ENCODE measurements around the gene DDIT4. TPM values are rescaled to one million over a fixed set of nuclear protein-coding genes. Genes with fewer than 3 reads are reported as not detected.
A peak's percentile ranks its signal among the peaks of the same experiment; 100 is the strongest.
"Not testable (repeated sequence)": the region's sequence is repeated elsewhere in the genome, so short reads cannot be mapped to it uniquely, and the experiment has no call there.

The DDIT4 gene
- total RNA-seq, 1 donor from 2014 or later = 290 TPM

DNA sequence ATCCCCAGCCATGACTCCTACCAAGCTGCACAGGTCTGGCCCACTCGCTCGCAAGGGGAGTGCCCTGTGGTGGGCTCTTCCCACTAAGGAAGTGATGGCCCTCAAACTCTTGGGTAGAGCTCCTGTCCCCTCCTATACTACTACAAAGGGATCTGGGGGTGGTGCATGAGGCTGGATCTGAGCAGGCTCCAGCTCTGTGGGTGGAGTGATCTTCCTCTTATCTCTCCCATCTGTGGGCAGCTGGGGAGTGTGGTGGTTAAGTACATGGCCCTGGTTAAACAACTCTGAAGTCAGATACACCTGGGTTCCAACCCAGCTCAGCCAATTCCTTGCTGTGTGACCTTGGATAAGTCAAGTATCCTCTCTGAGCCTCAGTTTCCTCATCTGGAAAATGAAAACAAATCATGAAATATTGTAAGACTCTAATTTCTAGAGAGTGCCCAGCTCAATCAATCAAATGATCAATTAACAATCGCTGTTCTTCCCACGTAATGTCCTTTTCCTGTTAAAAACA is 17.4 kb downstream of the DDIT4 start:
- H3K9me3 Mint-ChIP-seq (ENCODE audit: unreplicated experiment) = no peaks in the 10 kb centered on the region

GRCh38 chr10:72292223-72292691 is 18.5 kb downstream of the DDIT4 start:
- H3K27ac Mint-ChIP-seq (ENCODE audit: unreplicated experiment) = no peak overlapping the region
- no peak for DNase-seq (ENCODE audit: extremely low spot score, unreplicated experiment)
- no peaks in the 10 kb centered on the region for H3K36me3 Mint-ChIP-seq (ENCODE audit: unreplicated experiment)
- no peaks in the 10 kb centered on the region for H3K9me3 Mint-ChIP-seq (ENCODE audit: unreplicated experiment)
- no peak for TF ChIP-seq CTCF (IDR thresholded peaks at IDR 0.05)
- H3K27me3 Mint-ChIP-seq (ENCODE audit: unreplicated experiment) = no peaks in the 10 kb centered on the region
- no peak overlapping the region for H3K4me3 Mint-ChIP-seq (ENCODE audit: unreplicated experiment)
- peaks cover 7% of the 10 kb centered on the region for H3K4me1 Mint-ChIP-seq (ENCODE audit: unreplicated experiment)

More for the DNA sequence above, 17.4 kb downstream of the DDIT4 start:
- Mint-ChIP-seq H3K27me3 (ENCODE audit: unreplicated experiment) (no peaks in the 10 kb centered on the region), H3K36me3 (ENCODE audit: unreplicated experiment) (no peaks in the 10 kb centered on the region), H3K27ac (ENCODE audit: unreplicated experiment) (no peak overlapping the region), H3K4me1 (ENCODE audit: unreplicated experiment) (peaks cover 7% of the 10 kb centered on the region), H3K4me3 (ENCODE audit: unreplicated experiment) (no peak overlapping the region)
- no peak for TF ChIP-seq CTCF (IDR thresholded peaks at IDR 0.05)
- no peak for DNase-seq (ENCODE audit: extremely low spot score, unreplicated experiment)

DNA sequence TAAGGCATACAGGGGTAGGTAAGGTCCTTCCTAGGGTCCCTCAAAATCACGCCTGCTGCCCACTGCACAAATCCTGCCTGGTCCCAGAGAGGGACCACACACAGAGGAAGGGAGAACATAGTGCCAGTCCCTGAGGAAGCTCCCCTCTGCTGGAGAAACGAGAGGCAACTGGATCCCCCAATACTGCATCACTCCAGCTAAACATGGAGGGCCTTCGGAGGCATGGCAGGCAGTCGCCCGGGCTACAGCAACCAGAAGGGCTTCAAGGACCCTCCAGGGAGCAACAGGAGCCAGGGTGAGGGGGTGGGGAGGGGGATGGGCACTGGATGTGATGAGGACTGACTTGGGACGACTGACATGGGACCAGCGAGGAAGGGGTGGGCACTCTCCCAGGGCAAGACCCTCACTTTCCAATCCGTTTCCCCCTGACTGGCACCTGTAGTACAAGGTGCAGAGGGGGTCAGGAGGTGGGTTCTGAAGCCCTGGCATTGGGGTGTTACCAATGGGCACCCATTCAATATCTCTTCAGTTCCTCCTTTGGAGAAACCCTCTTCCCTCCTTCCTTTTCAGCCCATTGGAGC is 21.7 kb downstream of the DDIT4 start:
- Mint-ChIP-seq H3K36me3 (ENCODE audit: unreplicated experiment) (no peaks in the 10 kb centered on the region), H3K9me3 (ENCODE audit: unreplicated experiment) (no peaks in the 10 kb centered on the region), H3K27ac (ENCODE audit: unreplicated experiment) (peak overlapping the region; percentile 44), H3K4me1 (ENCODE audit: unreplicated experiment) (peaks cover 17% of the 10 kb centered on the region), H3K27me3 (ENCODE audit: unreplicated experiment) (no peaks in the 10 kb centered on the region), H3K4me3 (ENCODE audit: unreplicated experiment) (peak overlapping the region; percentile 14)
- TF ChIP-seq CTCF (IDR thresholded peaks at IDR 0.05) = no peak
- no peak for DNase-seq (ENCODE audit: extremely low spot score, unreplicated experiment)

- H3K4me1 Mint-ChIP-seq (ENCODE audit: unreplicated experiment) = peaks cover 17% of the 10 kb centered on the region
- H3K27me3 Mint-ChIP-seq (ENCODE audit: unreplicated experiment); H3K9me3 Mint-ChIP-seq (ENCODE audit: unreplicated experiment); DNase-seq (ENCODE audit: extremely low spot score, unreplicated experiment); H3K36me3 Mint-ChIP-seq (ENCODE audit: unreplicated experiment): not testable (repeated sequence)
- H3K27ac Mint-ChIP-seq (ENCODE audit: unreplicated experiment) = peak overlapping the region; percentile 94
- H3K4me3 Mint-ChIP-seq (ENCODE audit: unreplicated experiment) = peak overlapping the region; percentile 73
Measured at GRCh38 chr10:72296829-72297280, 23.1 kb downstream of the DDIT4 start.

- H3K36me3 Mint-ChIP-seq (ENCODE audit: unreplicated experiment) = no peaks in the 10 kb centered on the region
- H3K9me3 Mint-ChIP-seq (ENCODE audit: unreplicated experiment) = no peaks in the 10 kb centered on the region
- H3K27ac Mint-ChIP-seq (ENCODE audit: unreplicated experiment) = peak overlapping the region; percentile 94
- no peaks in the 10 kb centered on the region for H3K27me3 Mint-ChIP-seq (ENCODE audit: unreplicated experiment)
- no peak for DNase-seq (ENCODE audit: extremely low spot score, unreplicated experiment)
- peak overlapping the region; percentile 73 for H3K4me3 Mint-ChIP-seq (ENCODE audit: unreplicated experiment)
- TF ChIP-seq CTCF (IDR thresholded peaks at IDR 0.05) = no peak
- peaks cover 17% of the 10 kb centered on the region for H3K4me1 Mint-ChIP-seq (ENCODE audit: unreplicated experiment)
Measured at GRCh38 chr10:72297281-72297804, 23.6 kb downstream of the DDIT4 start.

Data from osteocyte (in vitro differentiated cells).